HUES48 (cell line): ENCODE results near the gene NCS1.

Experiments used
- H3K27ac ChIP-seq: one replicate; pipeline ENCODE4 v1.7.0; 2013; ENCODE audit warnings: low read depth, low read length, inconsistent platforms
- H3K27me3 ChIP-seq: 2 replicates; pipeline ENCODE4 v1.6.1; 2013; ENCODE audit warnings: mild to moderate bottlenecking, low read length; ENCODE audit not compliant: control insufficient read depth, insufficient read depth
- H3K36me3 ChIP-seq: 2 replicates; pipeline ENCODE4 v1.6.1; 2013; ENCODE audit warnings: low read length; ENCODE audit not compliant: control insufficient read depth, insufficient read depth
- H3K4me1 ChIP-seq: 2 replicates; pipeline ENCODE4 v1.6.1; 2013; ENCODE audit warnings: mild to moderate bottlenecking, low read length; ENCODE audit not compliant: control insufficient read depth, insufficient read depth
- H3K4me3 ChIP-seq: 2 replicates; pipeline ENCODE4 v1.5.1; 2013; ENCODE audit warnings: mild to moderate bottlenecking, low read depth, low read length
- H3K9ac ChIP-seq: 2 replicates; pipeline ENCODE4 v1.6.1; 2013; ENCODE audit warnings: mild to moderate bottlenecking, low read depth, low read length, moderate library complexity
- H3K9me3 ChIP-seq: 2 replicates; pipeline ENCODE4 v1.6.1; 2013; ENCODE audit warnings: low read length; ENCODE audit not compliant: control insufficient read depth, insufficient read depth

Gene NCS1

GRCh38 chr9:130147910-130148309, 24.3 kb upstream of the NCS1 start:
- Histone ChIP-seq H3K9me3 (no peaks in the 10 kb centered on the region), H3K4me3 (no peak overlapping the region), H3K36me3 (no peaks in the 10 kb centered on the region), H3K9ac (no peak overlapping the region), H3K27ac (no peak overlapping the region), H3K4me1 (peaks cover 7% of the 10 kb centered on the region; the same call in 1 of the 2 replicates), H3K27me3 (no peaks in the 10 kb centered on the region)

GRCh38 chr9:130149031-130149430, 23.2 kb upstream of the NCS1 start:
- Histone ChIP-seq H3K4me3 (no peak overlapping the region), H3K9me3 (no peaks in the 10 kb centered on the region), H3K4me1 (peaks cover 5% of the 10 kb centered on the region), H3K36me3 (no peaks in the 10 kb centered on the region), H3K9ac (no peak overlapping the region), H3K27me3 (no peaks in the 10 kb centered on the region), H3K27ac (no peak overlapping the region)

GRCh38 chr9:130149654-130150286, 22.4 kb upstream of the NCS1 start:
- H3K27ac ChIP-seq, result no peak overlapping the region
- no peaks in the 10 kb centered on the region for H3K36me3 ChIP-seq
- H3K9ac ChIP-seq, result no peak overlapping the region
- H3K4me1 ChIP-seq, result peaks cover 5% of the 10 kb centered on the region
- H3K27me3 ChIP-seq, result no peaks in the 10 kb centered on the region
- H3K9me3 ChIP-seq, result no peaks in the 10 kb centered on the region
- H3K4me3 ChIP-seq, result no peak overlapping the region

GRCh38 chr9:130150779-130151382, 21.3 kb upstream of the NCS1 start:
- Histone ChIP-seq H3K27me3 (no peaks in the 10 kb centered on the region), H3K4me3 (no peak overlapping the region), H3K27ac (no peak overlapping the region), H3K9me3 (no peaks in the 10 kb centered on the region), H3K4me1 (peaks cover 5% of the 10 kb centered on the region), H3K9ac (no peak overlapping the region), H3K36me3 (no peaks in the 10 kb centered on the region)

GRCh38 chr9:130154816-130155215, 17.4 kb upstream of the NCS1 start:
- no peaks in the 10 kb centered on the region for H3K27me3 ChIP-seq
- peaks cover 5% of the 10 kb centered on the region for H3K4me1 ChIP-seq
- H3K4me3 ChIP-seq, result no peak overlapping the region
- H3K9ac ChIP-seq, result no peak overlapping the region
- no peaks in the 10 kb centered on the region for H3K9me3 ChIP-seq
- H3K27ac ChIP-seq, result no peak overlapping the region
- no peaks in the 10 kb centered on the region for H3K36me3 ChIP-seq

GRCh38 chr9:130155647-130156046, 16.6 kb upstream of the NCS1 start:
- Histone ChIP-seq H3K9ac (no peak overlapping the region), H3K9me3 (no peaks in the 10 kb centered on the region), H3K27ac (no peak overlapping the region), H3K36me3 (no peaks in the 10 kb centered on the region), H3K4me3 (no peak overlapping the region), H3K27me3 (no peaks in the 10 kb centered on the region), H3K4me1 (peaks cover 5% of the 10 kb centered on the region)

GRCh38 chr9:130156672-130157071, 15.5 kb upstream of the NCS1 start:
- no peaks in the 10 kb centered on the region for H3K27me3 ChIP-seq
- no peak overlapping the region for H3K9ac ChIP-seq
- no peaks in the 10 kb centered on the region for H3K9me3 ChIP-seq
- H3K4me3 ChIP-seq, result no peak overlapping the region
- no peak overlapping the region for H3K27ac ChIP-seq
- H3K4me1 ChIP-seq, result peaks cover 5% of the 10 kb centered on the region
- H3K36me3 ChIP-seq, result no peaks in the 10 kb centered on the region

GRCh38 chr9:130157079-130157478, 15.1 kb upstream of the NCS1 start:
- Histone ChIP-seq H3K27ac (no peak overlapping the region), H3K4me3 (no peak overlapping the region), H3K4me1 (peaks cover 5% of the 10 kb centered on the region), H3K36me3 (no peaks in the 10 kb centered on the region), H3K9ac (no peak overlapping the region), H3K27me3 (no peaks in the 10 kb centered on the region), H3K9me3 (no peaks in the 10 kb centered on the region)

- H3K27me3 ChIP-seq, result no peaks in the 10 kb centered on the region
- no peaks in the 10 kb centered on the region for H3K36me3 ChIP-seq
- no peak overlapping the region for H3K27ac ChIP-seq
- H3K9me3 ChIP-seq, result no peaks in the 10 kb centered on the region
- no peak overlapping the region for H3K9ac ChIP-seq
- peaks cover 5% of the 10 kb centered on the region for H3K4me1 ChIP-seq
- H3K4me3 ChIP-seq, result no peak overlapping the region
Measured at GRCh38 chr9:130158001-130158400, 14.2 kb upstream of the NCS1 start.

- no peaks in the 10 kb centered on the region for H3K4me1 ChIP-seq
Measured at GRCh38 chr9:130159057-130159456, 13.1 kb upstream of the NCS1 start.

GRCh38 chr9:130159915-130160670, 12.1 kb upstream of the NCS1 start:
- Histone ChIP-seq H3K4me1 (no peaks in the 10 kb centered on the region), H3K36me3 (no peaks in the 10 kb centered on the region), H3K27ac (no peak overlapping the region), H3K9ac (no peak overlapping the region), H3K27me3 (no peaks in the 10 kb centered on the region), H3K4me3 (no peak overlapping the region), H3K9me3 (no peaks in the 10 kb centered on the region)

More at GRCh38 chr9:130159057-130159456, 13.1 kb upstream of the NCS1 start:
- H3K27ac ChIP-seq, result no peak overlapping the region
- no peak overlapping the region for H3K9ac ChIP-seq
- no peaks in the 10 kb centered on the region for H3K36me3 ChIP-seq
- no peaks in the 10 kb centered on the region for H3K27me3 ChIP-seq
- no peak overlapping the region for H3K4me3 ChIP-seq
- H3K9me3 ChIP-seq, result no peaks in the 10 kb centered on the region
